Body of pancreas (tissue), 4 donors: ENCODE measurements around the gene ECM2.

ENCODE experiments used
- CTCF ChIP-seq, 7 experiments: fragments of 450-650 bp in 4 of 7; fragments of 200-600 bp in 3 of 7; sonication (generic) in 3 of 7; IDR thresholded peaks; one replicate each; pipeline ENCODE4 v1.5.1; 2016 to 2019; ENCODE audit warnings: antibody characterized with exemption in 7 of 7
- POLR2A ChIP-seq, 3 donors: fragments of 450-650 bp; IDR thresholded peaks; one replicate each; pipeline ENCODE4 v1.6.1; 2016; ENCODE audit warnings: antibody characterized with exemption in 3 of 3, mild to moderate bottlenecking in 2 of 3

GRCh38 chr9:92488681-92489550 lies 46.9 kb downstream of the ECM2 start:
- TF ChIP-seq CTCF (IDR thresholded peaks at IDR 0.05) (no peak), POLR2A (IDR thresholded peaks at IDR 0.05) (no peak)
